Naive thymus-derived CD4-positive, alpha-beta T cell (primary cell): ENCODE data around the gene LMTK2. TPM values are rescaled to one million over a fixed set of nuclear protein-coding genes. Genes with fewer than 3 reads are reported as not detected.
A peak's percentile ranks its signal among the peaks of the same experiment; 100 is the strongest.

ENCODE experiments used
- ATAC-seq: fragments of 150-1000 bp; cut with Tn5 transposase; 2 replicates; pipeline ENCODE4 v1.10.0; 2021; ENCODE audit warnings: mild to moderate bottlenecking, moderate library complexity
- CTCF ChIA-PET: fragments of 350-600 bp; sonication (Branson Sonifier 250); formaldehyde crosslinking; loops from one replicate; lab custom pipeline; 2021; ENCODE audit warnings: antibody characterized with exemption; lab: Charles Lee
- POLR2A ChIA-PET: fragments of 350-600 bp; sonication (Branson Sonifier 250); formaldehyde crosslinking; loops from one replicate; lab custom pipeline; 2021; ENCODE audit warnings: antibody characterized with exemption, inconsistent platforms; lab: Charles Lee
- DNase-seq, 9 donors: peaks; one replicate each; pipeline versions ENCODE4 v3.0.0 to v3.0.0-alpha.2; 2020 to 2022; ENCODE audit warnings: mixed read lengths in 1 of 9
- H3K27ac ChIP-seq: one replicate; pipeline ENCODE4 v1.7.0; 2013; ENCODE audit warnings: mild to moderate bottlenecking, low read depth, low read length, moderate library complexity
- H3K27me3 ChIP-seq, 2 donors: one replicate each; pipeline ENCODE4 v1.7.0; 2013; ENCODE audit warnings: low read length in 2 of 2, mild to moderate bottlenecking in 2 of 2, moderate library complexity in 2 of 2; ENCODE audit not compliant: control insufficient read depth in 2 of 2, insufficient read depth in 2 of 2
- H3K36me3 ChIP-seq, 3 experiments: 1 replicate in 2 of 3; 2 replicates in 1 of 3; pipeline ENCODE4 v1.7.0; 2013; ENCODE audit warnings: low read length in 3 of 3, mild to moderate bottlenecking in 3 of 3, moderate library complexity in 1 of 3; ENCODE audit not compliant: insufficient read depth in 3 of 3, control insufficient read depth in 2 of 3
- H3K4me1 ChIP-seq, 2 donors: one replicate each; pipeline ENCODE4 v1.7.0; 2013; ENCODE audit warnings: low read length in 2 of 2, mild to moderate bottlenecking in 2 of 2, moderate library complexity in 1 of 2; ENCODE audit not compliant: control insufficient read depth in 2 of 2, insufficient read depth in 2 of 2
- H3K4me3 ChIP-seq: 2 replicates; pipeline ENCODE4 v1.7.0; 2013; ENCODE audit warnings: mild to moderate bottlenecking, low read length
- H3K9me3 ChIP-seq, 3 experiments: 1 replicate in 2 of 3; 2 replicates in 1 of 3; pipeline ENCODE4 v1.7.0; 2013; ENCODE audit warnings: low read length in 3 of 3; ENCODE audit not compliant: control insufficient read depth in 2 of 3
- H3K27ac Mint-ChIP-seq, 9 donors: one replicate each; pipeline ENCODE4 v1.8.0; 2020 to 2022; ENCODE audit warnings: mixed read lengths in 9 of 9, mild to moderate bottlenecking in 8 of 9, moderate library complexity in 5 of 9, inconsistent platforms in 2 of 9
- H3K27me3 Mint-ChIP-seq, 5 donors: one replicate each; pipeline ENCODE4 v1.8.0; 2021 to 2022; ENCODE audit warnings: mixed read lengths in 5 of 5, mild to moderate bottlenecking in 1 of 5
- H3K36me3 Mint-ChIP-seq, 5 donors: one replicate each; pipeline ENCODE4 v1.8.0; 2020 to 2022; ENCODE audit warnings: mixed read lengths in 5 of 5, mild to moderate bottlenecking in 3 of 5, inconsistent platforms in 1 of 5
- H3K4me1 Mint-ChIP-seq, 7 donors: one replicate each; pipeline ENCODE4 v1.8.0; 2020 to 2022; ENCODE audit warnings: mixed read lengths in 7 of 7, mild to moderate bottlenecking in 3 of 7, inconsistent platforms in 1 of 7
- H3K4me3 Mint-ChIP-seq, 10 donors: one replicate each; pipeline ENCODE4 v1.8.0; 2020 to 2022; ENCODE audit warnings: mild to moderate bottlenecking in 10 of 10, mixed read lengths in 10 of 10, moderate library complexity in 6 of 10, inconsistent platforms in 2 of 10
- H3K9me3 Mint-ChIP-seq, 11 donors: one replicate each; pipeline ENCODE4 v1.8.0; 2020 to 2022; ENCODE audit warnings: mixed read lengths in 11 of 11, mild to moderate bottlenecking in 4 of 11, inconsistent platforms in 1 of 11, moderate library complexity in 1 of 11
- intact Hi-C, 2 donors: fragments of 100-400 bp; cut with micrococcal nuclease; formaldehyde crosslinking; loops; one replicate each; pipeline ENCODE4 v1.15.1; 2023
- polyA plus RNA-seq, 2 donors: library from polyadenylated mRNA; unstranded; fragments of 300-500 nt; fragmentation: Illumina TruSeq; gene quantifications; one replicate each; pipeline ENCODE4 v1.2.3, GENCODE V29; 2021
- total RNA-seq, 6 experiments: library from RNA in 5 of 6; stranded (reverse) in 5 of 6; gene quantifications; 1 replicate in 5 of 6; 2 replicates in 1 of 6; pipeline ENCODE4 v1.2.3 and lab custom pipeline; 2021 to 2026

Gene LMTK2
- total and polyA plus RNA-seq, 7 experiments from 2014 or later, result 2.2 to 29.1 (median 18.1) TPM

- peaks cover 0 to 81% (median 12%) of the 10 kb centered on the region in 3 experiments for H3K36me3 ChIP-seq
- Mint-ChIP-seq H3K9me3 (no peaks in the 10 kb centered on the region), H3K27ac (peak overlapping the region in 1 of 9 donors; percentile 59), H3K27me3 (no peaks in the 10 kb centered on the region), H3K36me3 (peaks cover 3 to 33% (median 13%) of the 10 kb centered on the region in 5 donors), H3K4me3 (no peak overlapping the region), H3K4me1 (peaks cover 5 to 29% (median 15%) of the 10 kb centered on the region in 7 donors)
- DNase-seq (no peak), ATAC-seq (no peak)
- intact Hi-C loops, result no loop called here
- POLR2A ChIA-PET, result no interaction called here
- H3K4me1 ChIP-seq, result peaks cover 0 to 17% of the 10 kb centered on the region in 2 donors
- H3K27me3 ChIP-seq, result no peaks in the 10 kb centered on the region
- H3K4me3 ChIP-seq, result no peak overlapping the region
- CTCF ChIA-PET, result interaction anchor here (1.1 kb wide), 1 partner anchor 220 kb away, joined by 3 read pairs; no protein-coding TSS in a partner anchor
- no peaks in the 10 kb centered on the region for H3K9me3 ChIP-seq
- H3K27ac ChIP-seq, result peak overlapping the region; percentile 14
Observed at GRCh38 chr7:98242934-98243333, 136.3 kb downstream of the LMTK2 start.

DNA sequence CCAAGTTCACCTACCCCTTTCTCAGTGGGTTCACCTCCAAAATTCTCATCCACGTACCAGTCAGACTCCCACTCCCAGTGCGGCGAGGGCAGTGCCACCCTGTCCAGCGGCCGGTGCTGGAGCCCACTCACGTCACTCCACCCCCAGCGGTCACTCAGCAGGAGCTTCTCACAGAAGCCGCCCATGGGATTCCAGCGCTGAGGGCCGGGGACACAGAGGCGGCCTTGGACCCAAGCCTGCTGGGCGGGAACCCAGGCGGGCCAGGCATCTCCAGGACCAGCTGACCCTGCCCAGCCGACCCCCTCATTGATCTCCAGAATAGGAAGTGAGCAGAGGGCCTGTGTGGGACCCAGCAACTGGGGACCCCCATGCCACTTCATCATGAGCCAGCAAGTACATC is 138.2 kb downstream of the LMTK2 start:
- no peaks in the 10 kb centered on the region for H3K9me3 Mint-ChIP-seq
- CTCF ChIA-PET, result no interaction called here

GRCh38 chr7:98248156-98248555 is 141.5 kb downstream of the LMTK2 start:
- ChIA-PET CTCF (no interaction called here), POLR2A (interaction anchor here (0.8 to 6.7 kb wide), 5 partner anchors 13 to 46 kb away, joined by 3 to 106 read pairs (median 3); partner anchors contain the start of gene BRI3)
- Mint-ChIP-seq H3K4me1 (peaks cover 29 to 63% (median 48%) of the 10 kb centered on the region in 7 donors), H3K27ac (peak overlapping the region; percentile 82 to 100 (median 99)), H3K4me3 (peak overlapping the region; percentile 44 to 97 (median 78)), H3K9me3 (peaks cover 0 to 2% (median 0%) of the 10 kb centered on the region in 11 donors), H3K27me3 (no peaks in the 10 kb centered on the region), H3K36me3 (peaks cover 0 to 21% (median 9%) of the 10 kb centered on the region in 5 donors)
- no peaks in the 10 kb centered on the region for H3K9me3 ChIP-seq
- no peak for DNase-seq
- peaks cover 37 to 48% of the 10 kb centered on the region in 2 donors for H3K4me1 ChIP-seq
- no peak overlapping the region for H3K4me3 ChIP-seq
- no peaks in the 10 kb centered on the region for H3K27me3 ChIP-seq
- intact Hi-C loops, result no loop called here
- H3K36me3 ChIP-seq, result peaks cover 0 to 44% (median 4%) of the 10 kb centered on the region in 3 experiments
- ATAC-seq, result no peak
- H3K27ac ChIP-seq, result peak overlapping the region; percentile 83

More for the DNA sequence above, 138.2 kb downstream of the LMTK2 start:
- peak overlapping the region in 4 of 9 donors; percentile 5 to 100 (median 42) for H3K27ac Mint-ChIP-seq
- DNase-seq (no peak), ATAC-seq (no peak)
- intact Hi-C loops, result no loop called here
- Histone ChIP-seq H3K36me3 (peaks cover 0 to 65% (median 12%) of the 10 kb centered on the region in 3 experiments), H3K4me1 (peaks cover 14 to 36% of the 10 kb centered on the region in 2 donors), H3K27ac (no peak overlapping the region), H3K9me3 (no peaks in the 10 kb centered on the region), H3K27me3 (no peaks in the 10 kb centered on the region), H3K4me3 (no peak overlapping the region)
- H3K4me3 Mint-ChIP-seq, result no peak overlapping the region
- POLR2A ChIA-PET, result interaction anchor here (0.7 kb wide), 1 partner anchor 12 kb away, joined by 3 read pairs; no protein-coding TSS in a partner anchor
- H3K4me1 Mint-ChIP-seq, result peaks cover 21 to 45% (median 31%) of the 10 kb centered on the region in 7 donors
- no peaks in the 10 kb centered on the region for H3K27me3 Mint-ChIP-seq
- peaks cover 0 to 23% (median 15%) of the 10 kb centered on the region in 5 donors for H3K36me3 Mint-ChIP-seq

DNA sequence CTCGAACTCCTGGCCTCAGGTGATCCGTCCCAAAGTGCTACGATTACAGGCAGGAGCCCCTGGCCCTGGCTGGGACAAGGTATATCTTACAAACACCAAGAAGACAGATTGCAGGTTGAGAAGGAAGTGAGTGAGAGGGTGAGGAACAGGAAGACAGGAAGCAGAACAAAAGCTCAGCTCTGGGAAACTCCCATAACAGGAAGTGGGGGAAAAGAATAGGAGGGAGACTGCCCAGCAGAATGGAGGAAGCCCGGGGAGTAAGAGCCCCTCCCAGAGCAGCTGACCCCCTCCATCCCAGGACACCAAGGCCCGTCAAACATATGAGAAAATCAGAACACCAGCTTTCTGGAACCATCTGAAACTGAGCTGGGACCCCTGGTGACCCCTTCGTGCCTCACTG is 142.4 kb downstream of the LMTK2 start:
- H3K36me3 Mint-ChIP-seq, result peaks cover 0 to 21% (median 9%) of the 10 kb centered on the region in 5 donors
- H3K27ac Mint-ChIP-seq, result peak overlapping the region; percentile 90 to 100 (median 99)
- H3K4me1 Mint-ChIP-seq, result peaks cover 33 to 67% (median 52%) of the 10 kb centered on the region in 7 donors
- Histone ChIP-seq H3K36me3 (peaks cover 0 to 34% (median 0%) of the 10 kb centered on the region in 3 experiments), H3K27ac (peak overlapping the region; percentile 83), H3K4me3 (no peak overlapping the region), H3K9me3 (no peaks in the 10 kb centered on the region), H3K4me1 (peaks cover 38 to 48% of the 10 kb centered on the region in 2 donors), H3K27me3 (no peaks in the 10 kb centered on the region)
- intact Hi-C loops, result no loop called here
- POLR2A ChIA-PET, result interaction anchor here (0.6 to 6.7 kb wide), 5 partner anchors 31 to 277 kb away, joined by 3 to 106 read pairs (median 3); partner anchors contain the start of gene BRI3
- no peaks in the 10 kb centered on the region for H3K27me3 Mint-ChIP-seq
- CTCF ChIA-PET, result interaction anchor here (0.7 kb wide), 2 partner anchors 81 to 86 kb away, joined by 3 to 4 read pairs; no protein-coding TSS in a partner anchor
- ATAC-seq (no peak), DNase-seq (peak in 2 of 9 donors; percentile 11 to 26)
- peak overlapping the region; percentile 70 to 98 (median 91) for H3K4me3 Mint-ChIP-seq
- H3K9me3 Mint-ChIP-seq, result peaks cover 0 to 2% (median 0%) of the 10 kb centered on the region in 11 donors

GRCh38 chr7:98250789-98251188 is 144.1 kb downstream of the LMTK2 start:
- Histone ChIP-seq H3K9me3 (no peaks in the 10 kb centered on the region), H3K4me1 (peaks cover 38 to 40% of the 10 kb centered on the region in 2 donors), H3K4me3 (peak overlapping the region; percentile 91), H3K36me3 (peaks cover 0 to 25% (median 0%) of the 10 kb centered on the region in 3 experiments), H3K27me3 (no peaks in the 10 kb centered on the region), H3K27ac (peak overlapping the region; percentile 83)
- Mint-ChIP-seq H3K9me3 (peaks cover 0 to 2% (median 0%) of the 10 kb centered on the region in 11 donors), H3K4me3 (peak overlapping the region; percentile 88 to 98 (median 94)), H3K27ac (peak overlapping the region; percentile 90 to 100 (median 99)), H3K4me1 (peaks cover 41 to 73% (median 59%) of the 10 kb centered on the region in 7 donors), H3K36me3 (peaks cover 5 to 27% (median 15%) of the 10 kb centered on the region in 5 donors), H3K27me3 (no peaks in the 10 kb centered on the region)
- ATAC-seq (peak; percentile 40), DNase-seq (peak in 8 of 9 donors; percentile 42 to 76 (median 69))
- ChIA-PET POLR2A (interaction anchor here (0.6 to 6.7 kb wide), 23 partner anchors 9 to 1249 kb away, joined by 3 to 106 read pairs (median 5); partner anchors contain the start of genes ASNS, BHLHA15, BRI3 and LMTK2), CTCF (interaction anchor here (1.0 to 1.4 kb wide), 4 partner anchors 30 to 48 kb away, joined by 3 to 4 read pairs (median 3); partner anchors contain the start of gene BHLHA15)
- intact Hi-C loops, result loop anchor here (1.0 to 5.0 kb wide), 13 partner anchors 9 to 629 kb away; partner anchors contain the start of genes BRI3 (in 2 of the 2), ASNS (in 1 of the 2), BAIAP2L1 (in 1 of the 2) and BHLHA15 (in 1 of the 2)

- Mint-ChIP-seq H3K27me3 (no peaks in the 10 kb centered on the region), H3K9me3 (peaks cover 0 to 2% (median 0%) of the 10 kb centered on the region in 11 donors), H3K27ac (peak overlapping the region; percentile 90 to 100 (median 99)), H3K4me1 (peaks cover 41 to 74% (median 58%) of the 10 kb centered on the region in 7 donors), H3K36me3 (peaks cover 5 to 28% (median 15%) of the 10 kb centered on the region in 5 donors), H3K4me3 (peak overlapping the region; percentile 88 to 98 (median 94))
- intact Hi-C loops, result loop anchor here (1.0 to 5.0 kb wide), 13 partner anchors 10 to 628 kb away; partner anchors contain the start of genes BRI3 (in 2 of the 2), ASNS (in 1 of the 2), BAIAP2L1 (in 1 of the 2) and BHLHA15 (in 1 of the 2)
- Histone ChIP-seq H3K4me1 (peaks cover 38 to 40% of the 10 kb centered on the region in 2 donors), H3K36me3 (peaks cover 0 to 23% (median 0%) of the 10 kb centered on the region in 3 experiments), H3K27me3 (no peaks in the 10 kb centered on the region), H3K9me3 (no peaks in the 10 kb centered on the region), H3K27ac (peak overlapping the region; percentile 83), H3K4me3 (peak overlapping the region; percentile 91)
- DNase-seq (peak; percentile 25 to 90 (median 85)), ATAC-seq (peak; percentile 77)
- POLR2A ChIA-PET, result interaction anchor here (0.6 to 6.7 kb wide), 21 partner anchors 9 to 627 kb away, joined by 3 to 106 read pairs (median 5); partner anchors contain the start of genes ASNS, BHLHA15, BRI3 and LMTK2
- CTCF ChIA-PET, result interaction anchor here (1.0 to 1.4 kb wide), 3 partner anchors 29 to 49 kb away, joined by 3 to 4 read pairs (median 3); no protein-coding TSS in a partner anchor
Observed at GRCh38 chr7:98251231-98251600, 144.6 kb downstream of the LMTK2 start.
